ENCODE results near the gene TIMP2. TPM values are rescaled to one million over a fixed set of nuclear protein-coding genes. Genes with fewer than 3 reads are reported as not detected.
"Not testable (repeated sequence)": the region's sequence is repeated elsewhere in the genome, so short reads cannot be mapped to it uniquely, and the experiment has no call there.

TIMP2 gene
- total RNA-seq, 1 donor from 2014 or later: 57.9 TPM

DNA sequence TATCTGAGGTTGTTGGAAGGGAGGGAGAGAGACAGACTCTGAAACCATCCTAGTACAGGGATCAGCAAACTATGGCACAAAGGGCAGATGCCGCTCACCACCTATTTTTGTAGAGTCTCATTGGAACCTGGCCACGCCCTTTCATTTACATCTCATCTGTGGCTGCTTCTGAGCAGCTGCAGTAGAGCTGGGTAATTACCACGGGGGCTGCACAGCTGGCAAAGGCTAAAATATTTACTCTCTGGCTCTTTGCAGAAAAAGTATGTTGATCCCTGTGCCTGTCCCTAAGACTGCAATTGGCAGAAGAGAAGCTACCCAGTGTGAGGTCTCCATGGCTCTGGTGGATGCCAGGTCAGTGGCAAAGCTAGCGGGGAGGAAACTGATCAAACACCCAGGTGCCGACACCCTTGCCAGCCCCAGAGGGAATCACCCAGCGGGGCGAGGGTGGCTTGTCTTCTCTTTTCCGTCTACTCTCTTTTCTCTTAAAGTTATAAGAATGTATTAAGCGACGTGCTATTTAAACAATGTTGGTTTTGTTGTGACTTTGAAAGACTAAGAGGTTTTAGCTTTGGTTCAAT is 36.2 kb downstream of the TIMP2 start:
- DNase-seq: no peak

DNA sequence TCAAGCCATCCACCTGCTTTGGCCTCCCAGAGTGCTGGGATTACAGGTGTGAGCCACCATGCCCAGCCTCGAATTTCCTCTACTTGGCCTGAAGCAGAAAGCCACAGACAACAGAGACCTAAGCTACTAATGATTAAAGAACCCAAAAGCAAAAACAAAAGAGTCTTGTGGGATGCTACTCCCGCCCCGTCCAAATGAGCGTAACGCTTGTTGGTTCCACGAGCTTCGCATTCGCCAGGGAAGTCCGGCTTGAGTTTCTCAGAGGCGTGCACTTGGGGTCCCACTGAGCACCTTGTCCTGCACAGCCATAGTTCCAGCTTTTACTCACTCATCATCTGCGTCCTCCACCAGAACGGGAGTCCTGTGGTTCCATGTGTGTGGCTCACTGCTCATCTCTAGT is 38.2 kb downstream of the TIMP2 start:
- no peak for DNase-seq

GRCh38 chr17:78885956-78886355 is 39.2 kb downstream of the TIMP2 start:
- DNase-seq: no peak

DNA sequence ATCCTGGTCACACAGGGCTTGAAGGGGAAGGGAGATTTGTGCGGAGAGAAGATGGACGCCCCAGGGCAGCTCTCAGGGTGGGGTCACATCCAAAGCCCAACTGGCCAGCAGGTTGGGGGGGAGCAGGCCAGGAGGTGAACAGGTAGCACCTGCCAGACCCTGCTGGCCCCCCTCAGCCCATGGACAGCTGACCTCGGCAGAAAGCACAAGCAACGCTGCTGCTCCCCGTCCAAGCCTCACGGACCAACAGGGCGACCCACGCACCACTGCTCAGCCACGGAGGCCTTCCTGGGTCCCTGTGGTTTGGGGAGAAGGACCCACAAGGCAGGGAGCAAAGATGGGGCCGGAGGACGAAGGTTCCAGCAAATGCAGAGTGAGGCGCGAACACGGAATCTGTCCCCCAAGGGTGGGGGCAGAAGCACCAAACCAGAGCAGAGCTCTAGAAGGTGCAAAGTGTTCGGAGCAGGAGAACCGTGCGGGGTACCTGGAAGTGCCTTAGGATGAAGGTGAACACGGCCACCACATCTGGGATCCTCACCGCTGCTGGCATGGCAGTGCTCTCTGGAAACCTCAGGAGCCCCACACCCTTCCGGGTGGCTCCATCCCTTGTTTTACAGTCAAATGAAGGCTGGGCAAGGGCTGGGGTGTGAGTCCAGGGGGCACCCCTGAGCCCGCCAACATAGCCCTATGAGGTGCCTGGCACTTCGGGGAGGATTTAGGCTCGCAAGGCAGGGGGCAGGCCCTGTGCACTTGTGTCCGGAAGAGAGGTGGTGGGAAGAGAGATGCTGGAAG is 40.1 kb downstream of the TIMP2 start:
- DNase-seq: no peak

- DNase-seq: peak; percentile 30
These were observed 40.9 kb downstream of the TIMP2 start for GRCh38 chr17:78884148-78884825.

DNA sequence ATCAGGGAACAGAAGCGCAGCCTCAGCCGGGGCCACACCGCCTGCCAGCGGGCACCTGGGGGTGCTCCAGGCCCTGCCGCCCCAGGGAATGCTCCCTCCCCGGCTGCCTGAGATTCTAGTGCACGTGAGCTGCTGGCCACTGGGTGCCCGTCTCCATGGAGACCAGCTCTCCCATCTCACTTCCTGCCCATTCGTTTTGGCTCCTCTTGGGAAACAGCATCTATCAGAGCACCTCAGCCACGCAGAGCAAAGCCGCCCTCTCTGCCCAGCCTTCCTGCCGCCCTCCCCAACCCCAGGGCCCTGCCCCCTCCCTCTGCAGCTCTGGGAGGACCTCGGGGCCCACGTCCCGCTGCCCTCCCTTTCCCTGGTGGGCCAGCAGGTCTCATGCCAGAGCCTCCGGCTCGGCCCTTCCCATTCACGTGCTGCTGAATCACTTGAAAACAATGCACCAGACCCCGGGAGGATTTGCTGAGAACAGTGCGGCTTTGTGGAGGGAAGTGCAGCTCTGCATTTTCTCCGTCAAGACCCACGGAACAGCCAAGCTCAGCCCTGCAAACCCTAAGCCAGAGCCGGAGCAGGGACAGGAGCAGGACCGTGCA is 41.6 kb downstream of the TIMP2 start:
- peak; percentile 97 for DNase-seq

GRCh38 chr17:78883089-78883532 is 42.1 kb downstream of the TIMP2 start:
- DNase-seq: peak; percentile 60

GRCh38 chr17:78882540-78883088 is 42.6 kb downstream of the TIMP2 start:
- no peak for DNase-seq

- DNase-seq: peak; percentile 87
These were observed 45.5 kb downstream of the TIMP2 start for GRCh38 chr17:78879635-78880186.

- no peak for DNase-seq
These were observed 46.2 kb downstream of the TIMP2 start for GRCh38 chr17:78878871-78879527.

GRCh38 chr17:78878261-78878660 is 46.9 kb downstream of the TIMP2 start:
- no peak for DNase-seq

DNA sequence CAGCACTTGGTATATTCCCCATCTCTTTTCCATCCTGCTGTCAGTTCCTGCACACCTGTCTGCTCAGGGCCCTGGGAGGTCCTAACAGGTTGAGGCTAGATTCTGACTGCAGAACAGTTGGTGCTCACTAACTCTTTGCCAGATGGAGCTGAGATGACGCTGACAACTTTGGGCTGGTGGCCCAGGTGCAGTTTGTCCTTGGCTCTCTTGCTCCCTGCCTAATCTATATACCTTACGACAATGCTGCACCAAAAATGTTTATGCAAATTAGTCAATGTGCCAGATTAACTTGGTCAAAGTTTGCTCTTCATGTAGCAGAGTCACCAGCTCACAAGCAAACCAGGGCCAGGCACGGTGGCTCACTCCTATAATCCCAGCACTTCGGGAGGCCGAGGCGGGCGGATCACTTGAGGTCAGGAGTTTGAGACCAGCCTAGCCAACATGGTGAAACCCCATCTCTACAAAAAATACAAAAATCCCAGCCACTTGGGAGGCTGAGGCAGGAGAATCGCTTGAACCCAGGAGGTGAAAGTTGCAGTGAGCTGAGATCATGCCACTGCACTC is 48.2 kb downstream of the TIMP2 start:
- not testable (repeated sequence) for DNase-seq

DNA sequence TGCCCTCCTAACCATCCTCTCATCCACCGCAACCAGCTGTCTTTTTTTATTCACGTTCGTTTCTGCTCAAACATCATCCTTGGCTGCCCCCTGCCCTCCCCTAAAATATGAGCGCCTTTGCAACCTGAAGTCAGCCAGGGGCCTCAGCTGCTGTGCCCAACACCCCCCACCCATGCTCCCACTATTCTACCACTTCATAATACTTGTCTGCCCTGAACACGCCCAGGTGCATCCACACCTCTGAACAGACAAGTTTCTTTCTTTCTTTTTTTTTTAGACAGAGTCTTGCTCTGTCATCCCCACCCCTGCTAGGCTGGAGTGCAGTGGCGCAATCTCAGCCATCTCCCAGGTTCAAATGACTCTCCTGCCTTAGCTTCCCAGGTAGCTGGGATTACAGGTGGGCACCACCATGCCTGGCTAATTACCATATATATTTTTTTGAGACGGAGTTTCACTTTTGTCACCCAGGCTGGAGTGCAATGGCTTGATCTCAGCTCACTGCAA is 49.0 kb downstream of the TIMP2 start:
- no peak for DNase-seq

DNA sequence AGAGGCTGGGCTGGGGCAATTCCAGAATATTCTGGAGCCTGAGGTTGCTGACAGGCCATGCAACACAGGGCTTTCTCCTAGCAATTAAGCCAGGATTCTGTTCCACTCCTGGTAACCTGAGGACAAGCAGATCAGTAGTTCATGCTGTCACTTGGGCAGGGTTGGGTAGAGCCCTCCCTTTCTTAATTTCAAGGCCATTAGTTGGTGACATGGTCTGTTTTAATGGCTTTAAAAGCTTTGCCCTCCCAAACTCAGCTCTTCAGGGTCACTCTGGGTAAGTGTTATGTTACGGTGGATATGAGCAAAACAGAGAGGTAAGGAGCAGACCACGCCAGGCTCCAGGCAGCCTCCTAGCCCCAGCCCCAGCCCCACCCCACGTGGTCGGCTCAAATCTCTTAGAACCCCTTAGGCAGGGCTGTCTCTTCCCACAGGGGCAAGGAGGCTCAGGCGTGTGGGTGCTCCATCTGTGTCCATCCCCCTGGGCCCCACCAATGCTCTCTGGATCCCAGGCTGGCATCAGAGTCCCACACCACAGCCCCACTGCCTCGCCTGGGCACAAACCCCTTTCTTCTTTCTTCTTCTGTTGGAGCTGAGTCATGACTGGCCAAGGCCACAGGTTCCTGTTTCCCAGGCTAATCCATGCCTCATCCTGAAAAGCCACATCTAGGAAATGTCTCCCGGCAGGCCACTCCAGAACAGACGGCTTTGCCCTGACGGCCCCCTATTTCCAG is 49.7 kb downstream of the TIMP2 start:
- DNase-seq: peak; percentile 85

GRCh38 chr17:78873519-78874340 is 51.5 kb downstream of the TIMP2 start:
- peak; percentile 89 for DNase-seq

GRCh38 chr17:78872486-78872885 is 52.7 kb downstream of the TIMP2 start:
- DNase-seq: no peak

- no peak for DNase-seq
These were observed 54.6 kb downstream of the TIMP2 start for GRCh38 chr17:78870621-78871020.

GRCh38 chr17:78868391-78868790 is 56.8 kb downstream of the TIMP2 start:
- DNase-seq: no peak

GRCh38 chr17:78867046-78867445 is 58.1 kb downstream of the TIMP2 start:
- not testable (repeated sequence) for DNase-seq

Measured in dermis blood vessel endothelial cell (primary cell).